ENCODE data around the gene ZNF626.

ZNF626 gene

GRCh38 chr19:20612711-20613316 is 48.6 kb downstream of the ZNF626 start:
- Mint-ChIP-seq H3K27ac (no peak overlapping the region), H3K4me1 (ENCODE audit: low read depth in 2 of 2) (peaks cover 0 to 5% of the 10 kb centered on the region in 2 donors), H3K36me3 (ENCODE audit: insufficient read depth) (no peaks in the 10 kb centered on the region), H3K9me3 (peaks cover 17 to 29% of the 10 kb centered on the region in 2 donors), H3K4me3 (no peak overlapping the region), H3K27me3 (no peaks in the 10 kb centered on the region)
- ATAC-seq (replicated peaks): no peak
- DNase-seq: no peak

DNA sequence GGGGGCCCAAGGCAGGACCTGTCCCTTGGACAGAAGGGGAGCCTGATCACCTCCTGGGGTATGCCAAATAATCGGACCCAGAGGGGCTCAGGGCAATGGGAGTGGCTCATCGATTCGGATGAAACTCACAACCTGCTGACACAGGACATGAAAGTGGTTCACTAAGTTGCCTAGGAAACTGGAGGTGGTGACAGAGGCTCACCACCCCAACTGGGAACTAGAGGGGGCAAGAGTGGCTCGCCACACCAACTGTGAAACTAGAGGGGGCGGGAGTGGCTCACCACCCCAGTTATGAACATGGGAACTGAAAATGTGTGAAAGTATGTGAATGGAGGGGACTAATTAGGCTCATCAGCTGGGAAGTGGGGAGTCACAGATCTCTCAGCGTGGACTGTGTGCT is 49.5 kb downstream of the ZNF626 start:
- H3K4me3 Mint-ChIP-seq: no peak overlapping the region
- ATAC-seq (replicated peaks) (no peak), DNase-seq (no peak)
- H3K27ac Mint-ChIP-seq: no peak overlapping the region
- H3K27me3 Mint-ChIP-seq: no peaks in the 10 kb centered on the region
- H3K36me3 Mint-ChIP-seq (ENCODE audit: insufficient read depth): no peaks in the 10 kb centered on the region
- peaks cover 17 to 29% of the 10 kb centered on the region in 2 donors for H3K9me3 Mint-ChIP-seq
- H3K4me1 Mint-ChIP-seq (ENCODE audit: low read depth in 2 of 2): peaks cover 0 to 5% of the 10 kb centered on the region in 2 donors

DNA sequence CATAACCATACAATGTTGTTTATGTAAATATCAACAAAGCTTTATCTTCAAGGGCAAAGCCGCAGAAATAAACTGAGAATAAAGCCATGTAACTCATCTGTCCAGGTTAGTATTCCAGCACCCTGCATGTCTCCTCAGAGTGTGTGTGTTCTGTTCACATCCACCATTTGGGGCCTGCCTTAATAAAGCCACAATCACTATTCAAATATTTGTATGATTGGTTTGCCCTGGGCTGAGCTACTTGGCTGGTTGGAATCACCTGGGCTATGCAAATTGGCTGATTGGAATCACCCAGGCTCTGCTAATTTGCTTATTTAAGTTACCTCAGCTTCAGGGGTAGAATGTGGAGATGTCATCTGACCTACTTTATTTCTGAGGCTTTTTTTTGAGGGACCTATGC is 53.4 kb downstream of the ZNF626 start:
- ATAC-seq (replicated peaks) (no peak), DNase-seq (no peak)
- H3K27ac Mint-ChIP-seq: no peak overlapping the region
- peaks cover 6 to 14% of the 10 kb centered on the region in 2 donors for H3K9me3 Mint-ChIP-seq
- no peaks in the 10 kb centered on the region for H3K27me3 Mint-ChIP-seq
- no peaks in the 10 kb centered on the region for H3K36me3 Mint-ChIP-seq (ENCODE audit: insufficient read depth)
- H3K4me1 Mint-ChIP-seq (ENCODE audit: low read depth in 2 of 2): peaks cover 0 to 5% of the 10 kb centered on the region in 2 donors
- no peak overlapping the region for H3K4me3 Mint-ChIP-seq
